ENCODE measurements around the gene GALE.
"Not testable (repeated sequence)": the region's sequence is repeated elsewhere in the genome, so short reads cannot be mapped to it uniquely, and the experiment has no call there.

GALE gene

GRCh38 chr1:23800400-23801337 is at the start of gene GALE:
Gene GALE, minus strand, starts transcription at chr1:23800754. Its CDS starts 1,747 bp downstream, at chr1:23799007.
- peak within 1 kb of the TSS; percentile 91 for H3K4me3 ChIP-seq (ENCODE audit: low read length)
- DNase-seq (ENCODE audit: low read depth) = peak; percentile 94
- TF ChIP-seq CTCF (conservative IDR thresholded peaks at IDR 0.05; ENCODE audit: low read length) = no peak

- H3K4me3 ChIP-seq (ENCODE audit: low read length) = no peak overlapping the region
- no peak for TF ChIP-seq CTCF (conservative IDR thresholded peaks at IDR 0.05; ENCODE audit: low read length)
- no peak for DNase-seq (ENCODE audit: low read depth)
These were observed 48.4 kb upstream of the GALE start for GRCh38 chr1:23848673-23849616.

GRCh38 chr1:23847482-23848095 is 47.0 kb upstream of the GALE start:
- DNase-seq (ENCODE audit: low read depth); H3K4me3 ChIP-seq (ENCODE audit: low read length): not testable (repeated sequence)

- DNase-seq (ENCODE audit: low read depth) = no peak
- no peak for TF ChIP-seq CTCF (conservative IDR thresholded peaks at IDR 0.05; ENCODE audit: low read length)
- no peak overlapping the region for H3K4me3 ChIP-seq (ENCODE audit: low read length)
These were observed 44.6 kb upstream of the GALE start for GRCh38 chr1:23845163-23845562.

GRCh38 chr1:23843644-23844043 is 43.1 kb upstream of the GALE start:
- no peak overlapping the region for H3K4me3 ChIP-seq (ENCODE audit: low read length)
- TF ChIP-seq CTCF (conservative IDR thresholded peaks at IDR 0.05; ENCODE audit: low read length) = no peak

GRCh38 chr1:23838401-23838866 is 37.9 kb upstream of the GALE start:
- DNase-seq (ENCODE audit: low read depth) = peak; percentile 37
- peak overlapping the region; percentile 49 for H3K4me3 ChIP-seq (ENCODE audit: low read length)
- TF ChIP-seq CTCF (conservative IDR thresholded peaks at IDR 0.05; ENCODE audit: low read length) = no peak

More at GRCh38 chr1:23843644-23844043, 43.1 kb upstream of the GALE start:
- no peak for DNase-seq (ENCODE audit: low read depth)

GRCh38 chr1:23837908-23838307 is 37.4 kb upstream of the GALE start:
- no peak overlapping the region for H3K4me3 ChIP-seq (ENCODE audit: low read length)
- no peak for TF ChIP-seq CTCF (conservative IDR thresholded peaks at IDR 0.05; ENCODE audit: low read length)
- no peak for DNase-seq (ENCODE audit: low read depth)

All from AG10803 (cell line).